Neural cell (in vitro differentiated cells): ENCODE data around the gene ZNF724. TPM values are rescaled to one million over a fixed set of nuclear protein-coding genes. Genes with fewer than 3 reads are reported as not detected.

Experiments used
- H2AFZ ChIP-seq: fragments of 200-600, 300-800 bp; sonication (generic), shearing (Covaris generic); 2 replicates; pipeline ENCODE4 v1.6.0; 2014; ENCODE audit warnings: low read depth, mild to moderate bottlenecking, antibody characterized with exemption, low read length, moderate library complexity
- H3F3A ChIP-seq: fragments of 200-600 bp; shearing (Covaris generic); 2 replicates; pipeline ENCODE4 v1.6.1; 2016; ENCODE audit warnings: mild to moderate bottlenecking, moderate library complexity, mixed read lengths, antibody characterized with exemption, low read length; ENCODE audit not compliant: insufficient read depth, poor library complexity, severe bottlenecking
- H3K27ac ChIP-seq: fragments of 200-600, 300-800 bp; sonication (generic), shearing (Covaris generic); 2 replicates; pipeline ENCODE4 v1.5.1; 2014; ENCODE audit warnings: mild to moderate bottlenecking, low read length, moderate library complexity
- H3K27me3 ChIP-seq: fragments of 300-800, 200-600 bp; sonication (generic), shearing (Covaris generic); 2 replicates; pipeline ENCODE4 v1.6.0; 2014; ENCODE audit warnings: mild to moderate bottlenecking, low read depth, low read length, moderate library complexity; ENCODE audit not compliant: insufficient read depth
- H3K36me3 ChIP-seq: fragments of 300-800, 200-600 bp; sonication (generic), shearing (Covaris generic); 2 replicates; pipeline ENCODE4 v1.5.1; 2014; ENCODE audit warnings: mild to moderate bottlenecking, antibody characterized with exemption, low read length, moderate library complexity; ENCODE audit not compliant: insufficient read depth
- H3K4me2 ChIP-seq: fragments of 300-800, 200-600 bp; sonication (generic), shearing (Covaris generic); 2 replicates; pipeline ENCODE4 v1.6.0; 2014; ENCODE audit warnings: mild to moderate bottlenecking, low read length
- H3K4me3 ChIP-seq: fragments of 300-800, 200-600 bp; sonication (generic), shearing (Covaris generic); 2 replicates; pipeline ENCODE4 v1.5.1; 2014; ENCODE audit warnings: mild to moderate bottlenecking, low read length, moderate library complexity
- H3K79me2 ChIP-seq: fragments of 200-600 bp; shearing (Covaris generic); replicated peaks from 2 replicates; pipeline ENCODE4 v1.6.0; 2014; ENCODE audit warnings: mild to moderate bottlenecking, low read length, moderate library complexity; ENCODE audit not compliant: insufficient read depth
- H3K9ac ChIP-seq: fragments of 300-800, 200-600 bp; sonication (generic), shearing (Covaris generic); 2 replicates; pipeline ENCODE4 v1.6.1; 2016; ENCODE audit warnings: mild to moderate bottlenecking, low read length, mixed read lengths
- H3K9me2 ChIP-seq: fragments of 200-600 bp; shearing (Covaris generic); 2 replicates; pipeline ENCODE4 v1.6.1; 2016; ENCODE audit warnings: mild to moderate bottlenecking, low read length, mixed read lengths; ENCODE audit not compliant: insufficient read depth
- H3K9me3 ChIP-seq: fragments of 200-600, 300-800 bp; sonication (generic), shearing (Covaris generic); 2 replicates; pipeline ENCODE4 v1.6.1; 2016; ENCODE audit warnings: mild to moderate bottlenecking, mixed run types, low read length, moderate library complexity, mixed read lengths
- H4K20me1 ChIP-seq: fragments of 200-600 bp; shearing (Covaris generic); 2 replicates; pipeline ENCODE4 v1.6.1; 2016; ENCODE audit warnings: mild to moderate bottlenecking, mixed run types; ENCODE audit not compliant: insufficient read depth
- CTCF ChIP-seq: fragments of 450-650 bp; IDR thresholded peaks from 2 replicates; pipeline ENCODE4 v1.5.1; 2014; ENCODE audit warnings: antibody characterized with exemption, mild to moderate bottlenecking, moderate library complexity; ENCODE audit not compliant: poor library complexity, severe bottlenecking
- EP300 ChIP-seq: fragments of 450-650 bp; conservative IDR thresholded peaks from 2 replicates; pipeline ENCODE4 v1.6.1; 2014; ENCODE audit warnings: antibody characterized with exemption, mild to moderate bottlenecking, moderate library complexity; ENCODE audit not compliant: poor library complexity, severe bottlenecking
- EZH2 ChIP-seq: fragments of 200-600, 300-800 bp; shearing (Covaris generic), sonication (generic); IDR thresholded peaks from 2 replicates; pipeline ENCODE4 v1.6.1; 2014; ENCODE audit warnings: antibody characterized with exemption, low read length, borderline replicate concordance, mild to moderate bottlenecking; ENCODE audit not compliant: insufficient read depth, poor library complexity, severe bottlenecking
- MXI1 ChIP-seq: fragments of 450-650 bp; conservative IDR thresholded peaks from 2 replicates; pipeline ENCODE4 v1.6.1; 2014; ENCODE audit warnings: antibody characterized with exemption, mild to moderate bottlenecking; ENCODE audit not compliant: poor library complexity, severe bottlenecking
- POLR2AphosphoS5 ChIP-seq: IDR thresholded peaks from 2 replicates; pipeline ENCODE4 v1.6.1; 2012
- RAD21 ChIP-seq: fragments of 450-650 bp; conservative IDR thresholded peaks from 2 replicates; pipeline ENCODE4 v1.6.1; 2014; ENCODE audit warnings: antibody characterized with exemption, mild to moderate bottlenecking, moderate library complexity
- REST ChIP-seq: IDR thresholded peaks from 2 replicates; pipeline ENCODE4 v1.6.1; 2012; ENCODE audit warnings: borderline replicate concordance
- SMC3 ChIP-seq: fragments of 450-650 bp; conservative IDR thresholded peaks from 2 replicates; pipeline ENCODE4 v1.6.1; 2014; ENCODE audit warnings: antibody characterized with exemption, mild to moderate bottlenecking, moderate library complexity; ENCODE audit not compliant: poor library complexity
- TAF1 ChIP-seq: IDR thresholded peaks from 2 replicates; pipeline ENCODE4 v1.6.1; 2012; ENCODE audit warnings: low read depth
- polyA plus RNA-seq: library from polyadenylated mRNA; depleted of rRNA; stranded (reverse); fragments of >200 nt; gene quantifications from 2 replicates; pipeline ENCODE4 v1.2.3, GENCODE V29; 2014

Gene ZNF724
- polyA plus RNA-seq, 1 donor from 2014 or later = 2.4 TPM

- peaks cover 10% of the 10 kb centered on the region for H3K36me3 ChIP-seq
- H3K4me3 ChIP-seq = no peak overlapping the region
- TF ChIP-seq SMC3 = no peak
- no peak for TF ChIP-seq CTCF
- no peak for TF ChIP-seq TAF1
- no peak for TF ChIP-seq MXI1
- no peak for TF ChIP-seq POLR2AphosphoS5
- TF ChIP-seq EZH2 = no peak
- no peaks in the 10 kb centered on the region for H3K9me2 ChIP-seq
- H3F3A ChIP-seq = no peaks in the 10 kb centered on the region
- no peaks in the 10 kb centered on the region for H4K20me1 ChIP-seq
- peaks cover 7% of the 10 kb centered on the region for H3K79me2 ChIP-seq
- H3K27me3 ChIP-seq = no peaks in the 10 kb centered on the region
- no peak overlapping the region for H3K9ac ChIP-seq
- H3K4me2 ChIP-seq = no peak overlapping the region
- H3K27ac ChIP-seq = no peak overlapping the region
- no peaks in the 10 kb centered on the region for H3K9me3 ChIP-seq
- no peak overlapping the region for H2AFZ ChIP-seq
These were observed 13.8 kb upstream of the ZNF724 start for GRCh38 chr19:23263870-23264590.

- no peak for TF ChIP-seq RAD21
- no peak for TF ChIP-seq POLR2AphosphoS5
- TF ChIP-seq EZH2 = no peak
- no peak for TF ChIP-seq REST
- TF ChIP-seq TAF1 = no peak
- no peak for TF ChIP-seq MXI1
- TF ChIP-seq EP300 = no peak
- no peak for TF ChIP-seq CTCF
- TF ChIP-seq SMC3 = no peak
- Histone ChIP-seq H4K20me1 (no peaks in the 10 kb centered on the region), H3K4me3 (no peak overlapping the region), H3K79me2 (peaks cover 7% of the 10 kb centered on the region), H3F3A (no peaks in the 10 kb centered on the region), H3K9me2 (no peaks in the 10 kb centered on the region), H3K27me3 (no peaks in the 10 kb centered on the region), H3K36me3 (peaks cover 17% of the 10 kb centered on the region), H3K4me2 (no peak overlapping the region), H3K9me3 (no peaks in the 10 kb centered on the region), H3K9ac (no peak overlapping the region), H3K27ac (no peak overlapping the region), H2AFZ (no peak overlapping the region)
These were observed 13.2 kb upstream of the ZNF724 start for GRCh38 chr19:23263396-23263795.
